SU-DHL-6 (cell line): ENCODE measurements around the gene GNAO1.

Source experiments
- EZH2phosphoT487 ChIP-seq: fragments of 200-600 bp; sonication (generic), shearing (Covaris generic); conservative IDR thresholded peaks from 2 replicates; pipeline ENCODE4 v1.6.1; 2018; ENCODE audit warnings: mild to moderate bottlenecking, antibody characterized with exemption, low read length, moderate library complexity, mixed read lengths
- TF ChIP-seq, protein P1 (sequence below): fragments of 200-600 bp; sonication (generic); IDR thresholded peaks from one replicate; pipeline ENCODE4 v1.5.1; 2017; ENCODE audit warnings: antibody characterized with exemption, mild to moderate bottlenecking, low read length, moderate library complexity; ENCODE audit not compliant: insufficient read depth, poor library complexity, severe bottlenecking

DNA sequence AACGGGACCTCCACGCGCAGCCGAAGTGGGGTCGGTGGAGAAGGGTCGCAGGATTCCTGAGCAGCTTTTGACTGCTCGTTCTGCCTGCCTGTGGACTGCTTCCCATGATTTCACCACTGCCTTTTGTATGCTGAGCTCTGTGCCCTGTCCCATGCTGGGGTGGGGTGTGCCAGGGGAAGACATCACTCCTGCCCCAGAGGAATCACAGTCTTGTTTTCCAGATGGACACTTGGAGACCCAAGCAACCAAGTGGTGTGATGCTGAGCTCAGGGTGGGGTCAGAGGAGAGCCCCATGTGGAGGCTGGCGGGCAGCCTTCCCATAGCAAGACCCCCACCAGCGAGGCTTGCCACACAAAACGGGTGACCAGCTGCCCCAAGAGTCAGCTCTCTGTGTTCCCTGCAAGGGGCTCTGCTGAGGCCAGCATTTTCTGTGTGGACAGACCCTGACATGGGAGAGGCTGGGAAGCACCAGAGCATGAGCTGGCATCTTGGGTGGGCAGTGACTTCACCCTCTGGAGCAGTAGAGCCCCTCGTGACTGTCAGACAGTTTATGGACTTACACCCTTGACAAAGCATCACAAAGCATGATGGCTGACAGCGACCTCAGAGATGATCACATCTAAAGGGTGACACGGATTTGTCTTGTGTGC lies 111.9 kb downstream of the GNAO1 start:
- TF ChIP-seq, protein P1, sequence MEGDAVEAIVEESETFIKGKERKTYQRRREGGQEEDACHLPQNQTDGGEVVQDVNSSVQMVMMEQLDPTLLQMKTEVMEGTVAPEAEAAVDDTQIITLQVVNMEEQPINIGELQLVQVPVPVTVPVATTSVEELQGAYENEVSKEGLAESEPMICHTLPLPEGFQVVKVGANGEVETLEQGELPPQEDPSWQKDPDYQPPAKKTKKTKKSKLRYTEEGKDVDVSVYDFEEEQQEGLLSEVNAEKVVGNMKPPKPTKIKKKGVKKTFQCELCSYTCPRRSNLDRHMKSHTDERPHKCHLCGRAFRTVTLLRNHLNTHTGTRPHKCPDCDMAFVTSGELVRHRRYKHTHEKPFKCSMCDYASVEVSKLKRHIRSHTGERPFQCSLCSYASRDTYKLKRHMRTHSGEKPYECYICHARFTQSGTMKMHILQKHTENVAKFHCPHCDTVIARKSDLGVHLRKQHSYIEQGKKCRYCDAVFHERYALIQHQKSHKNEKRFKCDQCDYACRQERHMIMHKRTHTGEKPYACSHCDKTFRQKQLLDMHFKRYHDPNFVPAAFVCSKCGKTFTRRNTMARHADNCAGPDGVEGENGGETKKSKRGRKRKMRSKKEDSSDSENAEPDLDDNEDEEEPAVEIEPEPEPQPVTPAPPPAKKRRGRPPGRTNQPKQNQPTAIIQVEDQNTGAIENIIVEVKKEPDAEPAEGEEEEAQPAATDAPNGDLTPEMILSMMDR, result no peak
- no peak for TF ChIP-seq EZH2phosphoT487
